Osteocyte (in vitro differentiated cells): ENCODE results near the gene SH3RF1. TPM values are rescaled to one million over a fixed set of nuclear protein-coding genes. Genes with fewer than 3 reads are reported as not detected.

Source experiments
- DNase-seq: peaks from one replicate; pipeline ENCODE4 v3.0.0; 2021; ENCODE audit warnings: mixed read lengths; ENCODE audit not compliant: unreplicated experiment; ENCODE audit errors: extremely low spot score
- H3K27ac Mint-ChIP-seq: one replicate; pipeline ENCODE4 v1.8.0; 2021; ENCODE audit warnings: mild to moderate bottlenecking, mixed read lengths; ENCODE audit not compliant: unreplicated experiment
- H3K27me3 Mint-ChIP-seq: one replicate; pipeline ENCODE4 v1.8.0; 2021; ENCODE audit warnings: mixed read lengths; ENCODE audit not compliant: unreplicated experiment
- H3K36me3 Mint-ChIP-seq: one replicate; pipeline ENCODE4 v1.8.0; 2021; ENCODE audit warnings: mixed read lengths; ENCODE audit not compliant: unreplicated experiment
- H3K4me1 Mint-ChIP-seq: one replicate; pipeline ENCODE4 v1.8.0; 2021; ENCODE audit warnings: mixed read lengths; ENCODE audit not compliant: unreplicated experiment
- H3K4me3 Mint-ChIP-seq: one replicate; pipeline ENCODE4 v1.8.0; 2021; ENCODE audit warnings: mild to moderate bottlenecking, moderate library complexity, mixed read lengths; ENCODE audit not compliant: unreplicated experiment
- H3K9me3 Mint-ChIP-seq: one replicate; pipeline ENCODE4 v1.8.0; 2021; ENCODE audit warnings: mixed read lengths; ENCODE audit not compliant: unreplicated experiment
- total RNA-seq: library from RNA; stranded (reverse); gene quantifications from 2 replicates; pipeline ENCODE4 v1.2.1, GENCODE V29; 2021
- TF ChIP-seq, protein P1 (sequence below): fragments of 200-600 bp; sonication (generic); IDR thresholded peaks from 2 replicates; pipeline ENCODE4 v1.5.0; 2021; ENCODE audit warnings: antibody characterized with exemption, mild to moderate bottlenecking, moderate library complexity

The SH3RF1 gene
- total RNA-seq, 1 donor from 2014 or later, result 31.8 TPM

DNA sequence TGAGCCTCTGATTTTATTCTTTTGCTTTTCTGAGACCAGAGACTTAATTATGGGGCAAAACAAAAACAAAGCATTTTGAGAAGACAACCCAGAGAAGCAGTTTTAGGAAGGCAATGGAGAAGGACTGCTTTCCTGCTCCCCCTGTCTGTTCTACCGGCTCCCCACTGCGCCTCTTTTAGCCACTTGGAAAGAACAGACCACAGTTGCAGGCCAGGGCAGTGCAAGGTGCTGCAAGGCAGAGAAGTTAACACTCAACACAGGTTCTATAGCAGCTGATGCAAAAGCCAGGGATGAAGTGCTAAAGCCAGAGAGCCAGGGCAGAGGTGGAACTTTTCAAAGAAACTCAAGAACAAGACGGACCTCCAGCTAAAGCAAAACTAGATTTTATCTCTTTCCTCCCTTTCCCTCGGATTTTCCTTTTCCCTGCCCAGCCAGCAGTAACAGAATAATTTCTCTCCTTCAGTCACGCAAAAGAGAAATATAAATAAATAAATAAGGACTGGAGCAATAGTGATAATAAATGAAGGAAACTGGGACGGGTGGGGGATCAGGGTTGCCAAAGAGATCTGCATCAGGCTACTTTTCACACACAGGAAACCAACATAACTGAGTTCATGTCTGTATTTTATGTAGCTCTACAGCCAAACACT is 10.4 kb downstream of the SH3RF1 start:
- Mint-ChIP-seq H3K27ac (peak overlapping the region; percentile 65), H3K36me3 (peaks cover 27% of the 10 kb centered on the region), H3K4me3 (no peak overlapping the region), H3K9me3 (peaks cover 9% of the 10 kb centered on the region), H3K27me3 (no peaks in the 10 kb centered on the region), H3K4me1 (peaks cover 73% of the 10 kb centered on the region)
- no peak for DNase-seq
- TF ChIP-seq, protein P1, sequence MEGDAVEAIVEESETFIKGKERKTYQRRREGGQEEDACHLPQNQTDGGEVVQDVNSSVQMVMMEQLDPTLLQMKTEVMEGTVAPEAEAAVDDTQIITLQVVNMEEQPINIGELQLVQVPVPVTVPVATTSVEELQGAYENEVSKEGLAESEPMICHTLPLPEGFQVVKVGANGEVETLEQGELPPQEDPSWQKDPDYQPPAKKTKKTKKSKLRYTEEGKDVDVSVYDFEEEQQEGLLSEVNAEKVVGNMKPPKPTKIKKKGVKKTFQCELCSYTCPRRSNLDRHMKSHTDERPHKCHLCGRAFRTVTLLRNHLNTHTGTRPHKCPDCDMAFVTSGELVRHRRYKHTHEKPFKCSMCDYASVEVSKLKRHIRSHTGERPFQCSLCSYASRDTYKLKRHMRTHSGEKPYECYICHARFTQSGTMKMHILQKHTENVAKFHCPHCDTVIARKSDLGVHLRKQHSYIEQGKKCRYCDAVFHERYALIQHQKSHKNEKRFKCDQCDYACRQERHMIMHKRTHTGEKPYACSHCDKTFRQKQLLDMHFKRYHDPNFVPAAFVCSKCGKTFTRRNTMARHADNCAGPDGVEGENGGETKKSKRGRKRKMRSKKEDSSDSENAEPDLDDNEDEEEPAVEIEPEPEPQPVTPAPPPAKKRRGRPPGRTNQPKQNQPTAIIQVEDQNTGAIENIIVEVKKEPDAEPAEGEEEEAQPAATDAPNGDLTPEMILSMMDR, result no peak

DNA sequence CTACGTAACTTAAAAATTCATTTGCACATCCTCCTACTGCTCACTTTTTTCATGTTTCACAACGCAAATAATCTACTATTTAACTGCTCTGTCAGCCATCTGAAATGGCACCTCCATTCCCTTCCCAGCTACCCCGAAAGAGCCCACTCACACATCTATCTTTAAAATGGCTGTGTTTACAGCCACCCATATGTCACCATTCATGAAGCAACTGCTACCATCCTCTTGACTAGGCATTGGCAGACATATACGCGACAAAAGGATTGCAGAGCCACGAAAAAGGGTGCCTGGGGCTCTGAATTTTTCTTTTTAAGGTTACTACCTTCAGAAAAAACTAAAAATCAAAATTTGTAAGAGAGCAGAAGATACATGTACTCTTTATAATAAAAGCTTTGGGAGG is 11.5 kb downstream of the SH3RF1 start:
- no peak for DNase-seq

DNA sequence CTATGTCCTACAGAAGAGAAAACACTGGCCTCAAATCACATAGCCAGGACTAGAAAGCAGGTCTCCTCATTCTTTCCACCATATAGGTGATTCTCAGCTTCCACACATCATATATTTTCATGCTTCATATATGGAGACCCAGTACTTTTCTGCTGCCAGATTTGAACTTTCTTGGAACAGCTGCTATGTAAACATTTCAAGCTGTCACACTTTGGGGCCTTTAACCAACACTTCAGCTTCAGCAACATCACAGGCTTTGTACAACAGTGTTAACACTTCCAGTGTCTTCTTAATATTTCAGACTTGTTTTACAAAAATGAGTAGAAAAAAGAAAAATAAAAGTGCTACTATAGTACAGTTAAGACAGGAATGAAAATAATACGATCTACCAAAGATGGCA is 12.6 kb downstream of the SH3RF1 start:
- Mint-ChIP-seq H3K4me3 (peak overlapping the region; percentile 33), H3K36me3 (peaks cover 7% of the 10 kb centered on the region), H3K4me1 (peaks cover 84% of the 10 kb centered on the region), H3K27ac (peak overlapping the region; percentile 72), H3K27me3 (no peaks in the 10 kb centered on the region), H3K9me3 (no peaks in the 10 kb centered on the region)
- DNase-seq, result no peak
- TF ChIP-seq, protein P1, result no peak

More for the DNA sequence above, 11.5 kb downstream of the SH3RF1 start:
- no peak overlapping the region for H3K4me3 Mint-ChIP-seq
- TF ChIP-seq, protein P1, result no peak
- H3K36me3 Mint-ChIP-seq, result peaks cover 18% of the 10 kb centered on the region
- peaks cover 2% of the 10 kb centered on the region for H3K9me3 Mint-ChIP-seq
- H3K4me1 Mint-ChIP-seq, result peaks cover 73% of the 10 kb centered on the region
- peak overlapping the region; percentile 45 for H3K27ac Mint-ChIP-seq
- no peaks in the 10 kb centered on the region for H3K27me3 Mint-ChIP-seq

DNA sequence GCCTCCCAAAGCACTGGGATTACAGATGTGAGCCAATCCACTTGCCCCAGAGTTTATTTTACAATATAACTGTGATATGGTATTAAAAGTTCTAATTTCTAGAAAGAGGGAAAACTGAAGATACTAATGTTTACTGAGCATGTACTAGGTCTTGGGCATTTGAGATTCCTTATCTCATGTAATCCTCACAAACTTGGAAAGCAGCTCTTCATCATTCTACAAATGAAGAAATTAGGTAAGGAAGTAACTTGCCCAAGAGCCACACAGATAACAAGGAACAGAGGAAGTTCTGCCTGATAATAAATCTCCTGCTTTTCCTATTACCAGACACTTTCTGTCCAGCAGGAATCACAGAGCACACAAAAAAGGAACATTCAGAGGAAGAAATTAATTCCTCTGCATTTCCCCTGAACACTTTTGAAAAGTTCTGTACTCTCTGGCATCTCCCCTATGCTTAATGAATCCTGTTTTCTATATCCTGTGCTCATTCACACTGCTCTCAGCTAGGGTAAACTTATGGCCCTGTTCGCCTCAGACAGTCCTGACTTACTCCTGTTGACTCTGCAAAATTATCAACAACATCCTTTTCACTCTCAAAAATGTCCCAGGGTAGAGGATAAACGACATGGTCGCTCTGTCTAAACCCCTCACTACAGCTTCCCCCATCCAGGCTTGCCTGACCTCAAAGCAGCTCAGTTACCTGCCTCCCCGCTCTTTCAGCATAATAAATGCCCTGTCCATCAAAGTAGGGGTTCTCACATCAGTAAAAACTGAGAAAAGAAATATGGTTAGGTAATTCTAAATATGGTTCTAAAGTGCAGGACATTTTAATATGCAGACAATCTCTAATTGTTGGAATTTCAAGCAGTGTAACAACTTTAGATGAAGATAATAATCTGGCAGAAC is 13.6 kb downstream of the SH3RF1 start:
- H3K4me3 Mint-ChIP-seq, result no peak overlapping the region
- TF ChIP-seq, protein P1, result no peak
- no peaks in the 10 kb centered on the region for H3K27me3 Mint-ChIP-seq
- no peak for DNase-seq
- no peaks in the 10 kb centered on the region for H3K9me3 Mint-ChIP-seq
- peaks cover 2% of the 10 kb centered on the region for H3K36me3 Mint-ChIP-seq
- H3K4me1 Mint-ChIP-seq, result peaks cover 90% of the 10 kb centered on the region
- peak overlapping the region; percentile 72 for H3K27ac Mint-ChIP-seq

DNA sequence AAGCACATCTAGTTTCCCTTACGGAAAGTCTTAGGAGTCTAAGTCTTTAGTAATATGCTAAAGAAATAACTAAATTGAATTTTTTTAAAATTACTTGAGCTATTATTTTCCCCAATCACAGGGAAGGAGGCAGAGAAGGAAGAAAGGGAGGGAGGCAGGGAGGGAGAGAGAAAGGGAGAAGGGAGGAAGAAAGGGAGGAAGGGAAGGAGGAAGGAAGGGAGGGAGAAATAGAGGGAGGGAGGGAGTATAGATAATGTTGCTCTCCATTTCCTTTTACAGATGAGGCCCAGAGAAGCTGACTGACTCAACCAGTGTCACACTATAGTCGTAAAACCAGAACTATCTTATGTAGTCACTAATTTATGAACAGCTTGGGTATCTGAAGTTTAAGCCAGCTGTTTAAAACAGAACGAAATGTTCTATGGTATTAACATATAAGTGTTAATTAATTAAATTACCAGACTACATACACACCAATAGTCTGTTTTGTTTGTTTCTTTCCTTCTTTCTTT is 14.6 kb downstream of the SH3RF1 start:
- Mint-ChIP-seq H3K27ac (peak overlapping the region; percentile 43), H3K27me3 (no peaks in the 10 kb centered on the region), H3K36me3 (no peaks in the 10 kb centered on the region), H3K4me1 (peaks cover 94% of the 10 kb centered on the region), H3K4me3 (no peak overlapping the region), H3K9me3 (no peaks in the 10 kb centered on the region)
- DNase-seq, result no peak
- TF ChIP-seq, protein P1, result no peak
